ENCODE results near the gene CARD6.
"Not testable (repeated sequence)": the region's sequence is repeated elsewhere in the genome, so short reads cannot be mapped to it uniquely, and the experiment has no call there.

The CARD6 gene

DNA sequence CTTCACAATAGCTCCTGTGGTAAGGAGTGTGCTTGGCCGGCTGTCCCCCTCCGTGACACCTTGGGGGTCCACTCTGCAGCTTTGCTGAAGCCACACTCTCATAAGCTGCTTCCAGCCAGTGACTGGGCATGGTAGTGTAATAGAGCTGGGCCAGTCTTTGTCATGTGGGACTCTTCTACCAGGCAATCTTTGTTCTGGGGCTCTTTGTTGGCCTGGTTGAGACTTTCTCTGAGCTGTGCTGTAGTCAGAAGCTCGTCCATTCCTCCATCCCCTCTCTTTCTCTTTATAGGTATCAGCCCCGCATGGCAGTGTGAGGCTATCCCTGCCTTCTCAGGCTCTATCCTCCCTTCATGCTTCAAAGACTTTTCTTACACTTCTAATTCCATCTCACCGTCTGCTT is 25.7 kb downstream of the CARD6 start:
- no peak for TF ChIP-seq CTCF (IDR thresholded peaks at IDR 0.05; ENCODE audit: control insufficient read depth, insufficient read depth, low read depth, low read length, missing control alignments)
- DNase-seq (ENCODE audit: low read depth), result no peak
- no peak overlapping the region for H3K4me3 ChIP-seq (ENCODE audit: control insufficient read depth, low read depth, low read length)

- TF ChIP-seq CTCF (IDR thresholded peaks at IDR 0.05; ENCODE audit: control insufficient read depth, insufficient read depth, low read depth, low read length, missing control alignments), result no peak
- no peak for DNase-seq (ENCODE audit: low read depth)
Observed at GRCh38 chr5:40869384-40869783, 28.2 kb downstream of the CARD6 start.

DNA sequence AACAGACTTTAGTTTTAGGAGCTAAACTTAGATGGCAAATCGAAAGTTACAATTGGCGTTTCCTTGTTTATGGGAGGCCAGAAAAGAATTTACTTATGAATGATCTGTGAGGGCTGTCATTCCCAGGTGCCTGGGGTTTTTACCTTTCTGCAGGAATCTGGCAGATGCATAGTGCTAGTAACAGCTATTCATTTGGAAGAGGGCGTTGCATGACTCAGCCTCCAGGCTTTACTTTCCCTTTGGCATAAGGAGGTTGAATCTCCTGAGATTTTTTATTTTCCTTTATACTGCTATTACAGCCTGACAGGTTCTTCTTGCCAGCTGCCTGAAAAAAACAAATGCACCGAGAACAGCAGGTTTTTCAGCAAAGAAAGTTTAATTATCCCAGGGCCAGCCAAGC is 30.0 kb downstream of the CARD6 start:
- no peak for DNase-seq (ENCODE audit: low read depth)
- TF ChIP-seq CTCF (IDR thresholded peaks at IDR 0.05; ENCODE audit: control insufficient read depth, insufficient read depth, low read depth, low read length, missing control alignments), result no peak
- no peak overlapping the region for H3K4me3 ChIP-seq (ENCODE audit: control insufficient read depth, low read depth, low read length)

More at GRCh38 chr5:40869384-40869783, 28.2 kb downstream of the CARD6 start:
- no peak overlapping the region for H3K4me3 ChIP-seq (ENCODE audit: control insufficient read depth, low read depth, low read length)

GRCh38 chr5:40872253-40872652 is 31.1 kb downstream of the CARD6 start:
- not testable (repeated sequence) for H3K4me3 ChIP-seq (ENCODE audit: control insufficient read depth, low read depth, low read length); DNase-seq (ENCODE audit: low read depth)

- no peak for DNase-seq (ENCODE audit: low read depth)
- no peak for TF ChIP-seq CTCF (IDR thresholded peaks at IDR 0.05; ENCODE audit: control insufficient read depth, insufficient read depth, low read depth, low read length, missing control alignments)
- no peak overlapping the region for H3K4me3 ChIP-seq (ENCODE audit: control insufficient read depth, low read depth, low read length)
Observed at GRCh38 chr5:40873286-40873880, 32.2 kb downstream of the CARD6 start.

DNA sequence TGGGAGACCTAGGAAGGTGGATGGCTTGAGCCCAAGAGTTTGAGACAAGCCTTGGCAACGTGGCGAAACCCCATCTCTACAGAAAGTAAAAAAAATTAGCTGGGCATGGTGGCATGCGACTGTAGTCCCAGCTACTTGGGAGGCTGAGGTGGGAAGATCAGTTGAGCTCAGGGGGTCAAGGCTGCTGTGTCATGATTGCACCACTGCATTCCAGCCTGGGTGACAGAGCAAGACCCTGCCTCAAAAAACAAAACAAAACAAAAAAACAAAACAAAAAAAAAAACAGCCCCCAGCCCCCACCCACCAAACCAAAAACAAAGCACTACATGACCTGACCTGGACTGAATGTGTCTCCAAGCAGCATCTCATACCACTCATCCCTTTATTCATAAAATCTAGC is 34.8 kb downstream of the CARD6 start:
- no peak overlapping the region for H3K4me3 ChIP-seq (ENCODE audit: control insufficient read depth, low read depth, low read length)
- DNase-seq (ENCODE audit: low read depth), result no peak
- no peak for TF ChIP-seq CTCF (IDR thresholded peaks at IDR 0.05; ENCODE audit: control insufficient read depth, insufficient read depth, low read depth, low read length, missing control alignments)

DNA sequence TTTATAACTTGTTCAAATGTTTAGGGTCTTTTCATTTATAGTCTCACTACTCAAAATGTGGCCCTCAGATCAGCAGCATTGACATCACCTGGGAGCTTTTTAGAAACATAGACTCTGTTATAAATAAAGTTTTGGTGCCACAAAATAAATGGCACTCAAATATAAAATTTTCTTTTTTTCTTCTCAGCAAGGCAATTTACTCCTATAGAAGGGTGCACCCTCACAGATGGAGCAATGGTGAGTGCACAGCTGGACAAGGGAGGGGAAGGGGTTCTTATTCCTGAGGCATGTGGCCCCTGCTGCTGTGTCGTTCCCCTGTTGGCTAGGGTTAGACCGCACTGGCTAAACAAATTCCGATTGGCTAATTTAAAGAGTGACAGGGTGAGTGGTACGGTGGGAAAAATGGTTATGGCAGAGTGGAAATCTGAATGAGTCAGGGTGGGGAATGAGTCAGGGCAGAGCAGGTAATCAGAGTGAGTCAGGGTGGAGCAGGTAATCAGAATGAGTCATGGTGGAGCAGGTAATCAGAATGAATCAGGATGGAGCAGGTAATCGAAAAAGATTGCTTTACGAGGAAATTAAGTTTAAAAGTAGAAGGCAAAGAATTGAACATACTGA is 36.3 kb downstream of the CARD6 start:
- no peak overlapping the region for H3K4me3 ChIP-seq (ENCODE audit: control insufficient read depth, low read depth, low read length)
- TF ChIP-seq CTCF (IDR thresholded peaks at IDR 0.05; ENCODE audit: control insufficient read depth, insufficient read depth, low read depth, low read length, missing control alignments), result no peak
- DNase-seq (ENCODE audit: low read depth), result no peak

All from AG09309 (cell line).